Stomach (tissue), 4 donors: ENCODE data around the gene SIRPB2.

Experiments
- EP300 ChIP-seq: sonication (generic); formaldehyde crosslinking; IDR thresholded peaks from one replicate; pipeline ENCODE4 v1.6.1; 2017; ENCODE audit warnings: antibody characterized with exemption
- POLR2A ChIP-seq, 4 donors: fragments of 450-650 bp; IDR thresholded peaks; one replicate each; pipeline ENCODE4 v1.6.1; 2016; ENCODE audit warnings: antibody characterized with exemption in 4 of 4, control low read depth in 2 of 4, mild to moderate bottlenecking in 1 of 4, moderate library complexity in 1 of 4
- POLR2AphosphoS5 ChIP-seq, 3 donors: sonication (generic); formaldehyde crosslinking; IDR thresholded peaks; one replicate each; pipeline ENCODE4 v1.6.1; 2016; ENCODE audit warnings: antibody characterized with exemption in 3 of 3
- TF ChIP-seq, protein P1 (sequence below), 7 experiments: fragments of 450-650 bp in 4 of 7; fragments of 200-600 bp in 3 of 7; sonication (generic) in 3 of 7; IDR thresholded peaks; one replicate each; pipeline ENCODE4 v1.5.1; 2016 to 2019; ENCODE audit warnings: antibody characterized with exemption in 7 of 7, control low read depth in 2 of 7, mild to moderate bottlenecking in 1 of 7

DNA sequence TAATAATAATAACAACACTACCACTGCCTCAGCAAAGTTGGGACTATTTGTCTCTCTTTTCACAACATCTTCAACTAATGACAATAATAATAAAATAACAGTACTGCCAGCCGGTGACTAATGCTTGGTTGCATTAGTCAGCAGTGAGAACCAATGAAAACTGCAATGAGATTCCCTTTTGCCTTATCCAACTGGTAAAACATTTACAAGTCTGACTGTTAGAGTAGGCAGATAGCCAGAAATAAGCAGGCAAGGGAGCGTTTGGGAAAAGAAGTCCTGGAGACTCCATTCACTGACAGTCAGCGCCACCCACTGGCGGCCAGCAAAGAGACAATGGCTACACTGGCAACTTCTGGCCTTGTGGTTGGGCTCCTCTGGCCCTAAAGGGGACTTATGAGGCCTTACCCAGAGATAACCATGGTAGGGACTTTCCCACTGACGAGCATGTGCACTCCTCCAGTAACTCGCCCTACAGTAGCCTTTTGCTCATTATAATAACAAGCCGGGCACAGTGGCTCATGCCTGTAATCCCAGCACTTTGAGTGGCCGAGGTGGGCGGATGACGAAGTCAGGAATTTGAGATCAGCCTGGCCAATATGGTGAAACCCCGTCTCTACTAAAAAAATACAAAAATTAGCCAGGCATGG lies 21.2 kb downstream of the SIRPB2 start:
- TF ChIP-seq POLR2A (IDR thresholded peaks at IDR 0.05) = no peak
- TF ChIP-seq, protein P1, sequence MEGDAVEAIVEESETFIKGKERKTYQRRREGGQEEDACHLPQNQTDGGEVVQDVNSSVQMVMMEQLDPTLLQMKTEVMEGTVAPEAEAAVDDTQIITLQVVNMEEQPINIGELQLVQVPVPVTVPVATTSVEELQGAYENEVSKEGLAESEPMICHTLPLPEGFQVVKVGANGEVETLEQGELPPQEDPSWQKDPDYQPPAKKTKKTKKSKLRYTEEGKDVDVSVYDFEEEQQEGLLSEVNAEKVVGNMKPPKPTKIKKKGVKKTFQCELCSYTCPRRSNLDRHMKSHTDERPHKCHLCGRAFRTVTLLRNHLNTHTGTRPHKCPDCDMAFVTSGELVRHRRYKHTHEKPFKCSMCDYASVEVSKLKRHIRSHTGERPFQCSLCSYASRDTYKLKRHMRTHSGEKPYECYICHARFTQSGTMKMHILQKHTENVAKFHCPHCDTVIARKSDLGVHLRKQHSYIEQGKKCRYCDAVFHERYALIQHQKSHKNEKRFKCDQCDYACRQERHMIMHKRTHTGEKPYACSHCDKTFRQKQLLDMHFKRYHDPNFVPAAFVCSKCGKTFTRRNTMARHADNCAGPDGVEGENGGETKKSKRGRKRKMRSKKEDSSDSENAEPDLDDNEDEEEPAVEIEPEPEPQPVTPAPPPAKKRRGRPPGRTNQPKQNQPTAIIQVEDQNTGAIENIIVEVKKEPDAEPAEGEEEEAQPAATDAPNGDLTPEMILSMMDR (IDR thresholded peaks at IDR 0.05) = peak in 5 of 7 experiments; percentile 42 to 90 (median 69)
- no peak for TF ChIP-seq EP300
- TF ChIP-seq POLR2AphosphoS5 (IDR thresholded peaks at IDR 0.05) = peak; percentile 10 to 89 (median 49)
